PC-9 (cell line): ENCODE data around the gene NBPF12.
"Not testable (repeated sequence)": the region's sequence is repeated elsewhere in the genome, so short reads cannot be mapped to it uniquely, and the experiment has no call there.

ENCODE experiments used
- EZH2 ChIP-seq: fragments of 200-600 bp; sonication (generic); IDR thresholded peaks from 2 replicates; pipeline ENCODE4 v1.8.0; 2017; ENCODE audit warnings: antibody characterized with exemption, low read depth
- TF ChIP-seq, protein P1 (sequence below): fragments of 200-600 bp; sonication (generic); conservative IDR thresholded peaks from 2 replicates; pipeline ENCODE4 v1.6.1; 2017; ENCODE audit warnings: mixed run types, antibody characterized with exemption, mild to moderate bottlenecking, moderate library complexity

DNA sequence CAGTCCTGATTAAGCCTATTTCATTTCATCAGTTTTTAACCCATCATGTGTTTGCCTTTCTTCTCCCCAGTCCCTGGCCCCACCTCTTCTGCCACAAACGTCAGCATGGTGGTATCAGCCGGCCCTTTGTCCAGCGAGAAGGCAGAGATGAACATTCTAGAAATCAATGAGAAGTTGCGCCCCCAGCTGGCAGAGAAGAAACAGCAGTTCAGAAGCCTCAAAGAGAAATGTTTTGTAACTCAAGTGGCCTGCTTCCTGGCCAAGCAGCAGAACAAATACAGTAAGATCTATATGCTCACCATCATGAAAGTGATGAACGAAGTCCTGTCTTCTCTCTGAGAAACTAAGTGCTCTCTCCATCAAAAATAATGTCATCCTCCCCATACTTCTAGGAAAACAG, 34.6 kb downstream of the NBPF12 start:
- TF ChIP-seq, protein P1, sequence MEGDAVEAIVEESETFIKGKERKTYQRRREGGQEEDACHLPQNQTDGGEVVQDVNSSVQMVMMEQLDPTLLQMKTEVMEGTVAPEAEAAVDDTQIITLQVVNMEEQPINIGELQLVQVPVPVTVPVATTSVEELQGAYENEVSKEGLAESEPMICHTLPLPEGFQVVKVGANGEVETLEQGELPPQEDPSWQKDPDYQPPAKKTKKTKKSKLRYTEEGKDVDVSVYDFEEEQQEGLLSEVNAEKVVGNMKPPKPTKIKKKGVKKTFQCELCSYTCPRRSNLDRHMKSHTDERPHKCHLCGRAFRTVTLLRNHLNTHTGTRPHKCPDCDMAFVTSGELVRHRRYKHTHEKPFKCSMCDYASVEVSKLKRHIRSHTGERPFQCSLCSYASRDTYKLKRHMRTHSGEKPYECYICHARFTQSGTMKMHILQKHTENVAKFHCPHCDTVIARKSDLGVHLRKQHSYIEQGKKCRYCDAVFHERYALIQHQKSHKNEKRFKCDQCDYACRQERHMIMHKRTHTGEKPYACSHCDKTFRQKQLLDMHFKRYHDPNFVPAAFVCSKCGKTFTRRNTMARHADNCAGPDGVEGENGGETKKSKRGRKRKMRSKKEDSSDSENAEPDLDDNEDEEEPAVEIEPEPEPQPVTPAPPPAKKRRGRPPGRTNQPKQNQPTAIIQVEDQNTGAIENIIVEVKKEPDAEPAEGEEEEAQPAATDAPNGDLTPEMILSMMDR = 0 out of 2 replicates have a peak, but pooled peaks have one; percentile 34
- not testable (repeated sequence) for TF ChIP-seq EZH2
